GM23248 (cell line): ENCODE measurements around the gene SMC3. TPM values are rescaled to one million over a fixed set of nuclear protein-coding genes. Genes with fewer than 3 reads are reported as not detected.

Experiments
- DNase-seq: peaks from one replicate; pipeline ENCODE4 v3.0.0-alpha.2; 2015
- H2AFZ ChIP-seq: fragments of 200-600 bp; sonication (generic); 2 replicates; pipeline ENCODE4 v1.6.1; 2016; ENCODE audit warnings: antibody characterized with exemption
- H3F3A ChIP-seq: fragments of 200-600 bp; sonication (generic); 2 replicates; pipeline ENCODE4 v1.6.1; 2016; ENCODE audit warnings: mild to moderate bottlenecking, antibody characterized with exemption, mixed run types; ENCODE audit not compliant: insufficient read depth
- H3K27ac ChIP-seq: fragments of 200-600 bp; sonication (generic); 2 replicates; pipeline ENCODE4 v1.5.1; 2016; ENCODE audit warnings: mild to moderate bottlenecking
- H3K27me3 ChIP-seq: fragments of 200-600 bp; sonication (generic); replicated peaks from 2 replicates; pipeline ENCODE4 v1.6.1; 2016; ENCODE audit warnings: mild to moderate bottlenecking; ENCODE audit not compliant: insufficient read depth
- H3K36me3 ChIP-seq: fragments of 200-600 bp; sonication (generic); 2 replicates; pipeline ENCODE4 v1.6.1; 2016; ENCODE audit warnings: low read depth, mild to moderate bottlenecking
- H3K4me1 ChIP-seq: fragments of 200-600 bp; sonication (generic); 2 replicates; pipeline ENCODE4 v1.6.1; 2016; ENCODE audit warnings: mild to moderate bottlenecking; ENCODE audit not compliant: insufficient read depth
- H3K4me2 ChIP-seq: fragments of 200-600 bp; sonication (generic); one replicate; pipeline ENCODE4 v1.6.1; 2016; ENCODE audit warnings: mild to moderate bottlenecking; ENCODE audit not compliant: unreplicated experiment
- H3K4me3 ChIP-seq: fragments of 200-600 bp; sonication (generic); 2 replicates; pipeline ENCODE4 v1.5.1; 2016; ENCODE audit warnings: mild to moderate bottlenecking
- H3K79me2 ChIP-seq: fragments of 200-600 bp; sonication (generic); 2 replicates; pipeline ENCODE4 v1.6.1; 2016; ENCODE audit warnings: mild to moderate bottlenecking; ENCODE audit not compliant: insufficient read depth
- H3K9ac ChIP-seq: fragments of 200-600 bp; sonication (generic); 2 replicates; pipeline ENCODE4 v1.6.1; 2016; ENCODE audit warnings: mild to moderate bottlenecking
- H3K9me2 ChIP-seq: fragments of 200-600 bp; sonication (generic); 2 replicates; pipeline ENCODE4 v1.6.1; 2016; ENCODE audit warnings: mixed run types, mild to moderate bottlenecking, moderate library complexity; ENCODE audit not compliant: insufficient read depth
- H3K9me3 ChIP-seq: fragments of 200-600 bp; sonication (generic); one replicate; pipeline ENCODE4 v1.6.1; 2017; ENCODE audit warnings: low read depth
- H4K20me1 ChIP-seq: fragments of 200-600 bp; sonication (generic); 2 replicates; pipeline ENCODE4 v1.6.0; 2016; ENCODE audit not compliant: insufficient read depth
- EZH2 ChIP-seq: fragments of 200-600 bp; sonication (generic); IDR thresholded peaks from 2 replicates; pipeline ENCODE4 v1.6.1; 2018; ENCODE audit warnings: antibody characterized with exemption, mild to moderate bottlenecking; ENCODE audit not compliant: insufficient read depth, poor library complexity, severe bottlenecking
- EZH2phosphoT487 ChIP-seq: fragments of 200-600 bp; sonication (generic); IDR thresholded peaks from 2 replicates; pipeline ENCODE4 v1.6.1; 2018; ENCODE audit warnings: antibody characterized with exemption, moderate library complexity, mild to moderate bottlenecking, low read depth; ENCODE audit not compliant: insufficient read depth
- WGBS, 2 experiments: methylation state at CpG; one replicate each; pipeline ENCODE4 v1.1.6; 2015 to 2017; ENCODE audit warnings: low lambda C conversion rate in 2 of 2, low coverage in 1 of 2; ENCODE audit errors: missing lambda C conversion rate in 2 of 2; 5-methylcytosine and 5-hydroxymethylcytosine counted together
- in situ Hi-C: fragments of 300-500 bp; cut with MboI; formaldehyde crosslinking; loops from 2 replicates; pipeline ENCODE4 v1.15.0; 2020
- polyA plus RNA-seq: library from polyadenylated mRNA; unstranded; fragments of >200 nt; fragmentation: Nextera tagmentation; extraction: Ambion mirVana; gene quantifications from 2 replicates; pipeline ENCODE4 v1.2.1, GENCODE V29; 2016
- total RNA-seq: library from RNA; depleted of rRNA; stranded (reverse); fragments of >200 nt; shearing (Covaris generic); gene quantifications from 2 replicates; pipeline ENCODE4 v1.2.3, GENCODE V29; 2014

SMC3 gene
- total and polyA plus RNA-seq, 2 experiments from 2014 or later = 17.8 to 60.5 TPM

DNA sequence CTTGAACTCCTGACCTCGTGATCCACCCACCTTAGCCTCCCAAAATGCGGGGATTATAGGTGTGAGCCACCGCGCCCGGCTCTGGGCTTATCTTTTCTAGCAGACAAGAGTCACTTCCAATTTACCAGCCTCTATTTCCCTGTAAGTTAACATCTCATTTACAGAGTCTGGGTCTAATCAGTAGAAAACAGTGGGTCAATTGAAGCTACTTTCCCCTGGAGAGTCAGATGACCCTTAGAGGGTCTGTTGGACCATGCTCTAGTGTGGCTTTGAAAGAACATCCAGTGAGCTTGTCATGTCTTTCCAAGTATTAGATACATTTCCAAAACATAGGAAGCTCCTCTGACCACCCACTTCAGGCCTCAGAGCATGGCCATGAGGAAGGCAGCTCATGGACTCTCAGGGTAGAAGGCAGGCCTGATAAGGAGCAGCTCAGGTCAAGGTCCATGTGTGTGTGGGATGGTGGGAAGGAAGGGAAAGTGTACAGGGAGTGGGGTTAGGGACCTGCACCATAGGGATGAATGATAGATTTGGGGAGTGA is 49.1 kb downstream of the SMC3 start:
- no peaks in the 10 kb centered on the region for H3K79me2 ChIP-seq
- no peak overlapping the region for H3K27ac ChIP-seq
- H3K27me3 ChIP-seq = no peaks in the 10 kb centered on the region
- H3K9me3 ChIP-seq = no peaks in the 10 kb centered on the region
- TF ChIP-seq EZH2 (no peak), EZH2phosphoT487 (no peak)
- in situ Hi-C loops = loop anchor here (25.0 kb wide), 1 partner anchor 271 kb away; no protein-coding TSS in a partner anchor
- no peaks in the 10 kb centered on the region for H3K36me3 ChIP-seq
- no peaks in the 10 kb centered on the region for H4K20me1 ChIP-seq
- H3K4me1 ChIP-seq = peaks cover 11% of the 10 kb centered on the region; the same call in 1 of the 2 replicates
- DNase-seq = no peak
- no peak overlapping the region for H3K4me3 ChIP-seq
- no peaks in the 10 kb centered on the region for H3F3A ChIP-seq
- no peak overlapping the region for H3K9ac ChIP-seq
- no peaks in the 10 kb centered on the region for H3K9me2 ChIP-seq
- WGBS, 2 experiments = 82 to 83% methylated on average over 5 of the region's 5 CpGs
- no peak overlapping the region for H2AFZ ChIP-seq
- no peak overlapping the region for H3K4me2 ChIP-seq

DNA sequence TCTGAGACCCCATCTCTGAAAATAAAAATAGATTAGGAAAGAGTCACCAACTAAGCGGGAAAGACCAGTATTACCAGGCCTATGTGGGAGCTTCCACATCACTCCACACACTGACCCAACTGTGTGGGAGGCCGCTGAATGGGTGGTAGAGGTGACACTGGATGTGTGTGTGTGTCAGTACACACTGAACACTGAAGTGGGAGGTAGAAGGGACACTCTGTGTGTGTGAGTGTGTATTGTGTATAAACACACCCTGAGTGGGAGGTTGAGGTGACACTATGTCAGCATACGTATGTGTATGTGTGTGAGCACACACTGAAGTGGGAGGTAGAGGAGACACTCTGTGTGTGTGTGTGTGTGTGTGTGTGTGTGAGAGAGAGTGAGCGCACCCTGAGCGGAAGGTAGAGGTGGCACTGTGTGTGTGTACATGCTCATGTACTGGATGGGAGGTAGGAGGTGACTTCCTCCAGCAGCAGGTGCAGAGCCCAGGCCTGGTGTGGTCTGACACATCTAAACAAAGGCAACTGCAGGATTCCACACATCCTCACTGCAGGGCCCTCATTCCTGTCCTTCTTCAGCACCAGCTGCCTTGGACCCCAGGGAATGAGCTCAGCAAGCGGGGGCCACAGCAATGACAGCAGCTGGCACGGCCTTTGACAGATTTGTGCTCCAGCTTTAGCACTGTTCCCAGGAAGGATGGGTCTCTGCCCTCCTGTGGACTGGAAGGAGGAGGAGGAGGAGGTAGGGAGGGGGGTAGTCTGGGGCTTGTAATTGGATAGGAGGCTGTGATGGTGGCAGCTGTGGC is 50.1 kb downstream of the SMC3 start:
- Histone ChIP-seq H3K27ac (no peak overlapping the region), H3K4me1 (peaks cover 11% of the 10 kb centered on the region; the same call in 1 of the 2 replicates), H3K36me3 (no peaks in the 10 kb centered on the region), H3K9me2 (no peaks in the 10 kb centered on the region), H4K20me1 (no peaks in the 10 kb centered on the region), H3K27me3 (no peaks in the 10 kb centered on the region), H2AFZ (no peak overlapping the region), H3F3A (no peaks in the 10 kb centered on the region), H3K79me2 (no peaks in the 10 kb centered on the region), H3K4me3 (no peak overlapping the region), H3K4me2 (no peak overlapping the region), H3K9me3 (no peaks in the 10 kb centered on the region), H3K9ac (no peak overlapping the region)
- in situ Hi-C loops = loop anchor here (25.0 kb wide), 1 partner anchor 270 kb away; no protein-coding TSS in a partner anchor
- TF ChIP-seq EZH2phosphoT487 (no peak), EZH2 (no peak)
- DNase-seq = no peak
- 90 to 95% methylated on average over 7 of the region's 7 CpGs for WGBS, 2 experiments

DNA sequence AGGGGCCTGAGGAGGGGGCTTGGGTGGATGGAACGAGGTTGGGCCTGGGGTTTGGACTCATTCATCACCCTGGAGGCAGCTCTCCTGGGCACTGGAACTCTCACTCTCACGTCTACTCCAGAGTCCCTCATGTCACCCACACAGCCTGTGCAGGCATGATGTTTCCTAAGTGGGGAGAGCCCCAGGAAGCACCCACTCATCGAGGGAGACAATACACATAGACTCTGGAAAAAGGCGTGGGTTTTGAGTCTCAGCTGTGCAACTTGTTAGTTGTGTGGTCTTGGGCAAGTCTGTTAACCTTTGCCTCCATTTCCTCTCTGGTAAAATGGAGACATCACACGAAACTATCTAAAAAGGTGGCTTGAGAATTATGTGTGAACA is 50.7 kb downstream of the SMC3 start:
- 47 to 50% methylated on average over 4 to 5 of the region's 5 CpGs for WGBS, 2 experiments
- Histone ChIP-seq H2AFZ (no peak overlapping the region), H4K20me1 (no peaks in the 10 kb centered on the region), H3F3A (no peaks in the 10 kb centered on the region), H3K4me3 (no peak overlapping the region), H3K9me3 (no peaks in the 10 kb centered on the region), H3K27ac (no peak overlapping the region), H3K79me2 (no peaks in the 10 kb centered on the region), H3K9ac (no peak overlapping the region), H3K36me3 (no peaks in the 10 kb centered on the region), H3K27me3 (no peaks in the 10 kb centered on the region), H3K9me2 (no peaks in the 10 kb centered on the region), H3K4me1 (peaks cover 11% of the 10 kb centered on the region; the same call in 1 of the 2 replicates), H3K4me2 (no peak overlapping the region)
- no peak for DNase-seq
- TF ChIP-seq EZH2phosphoT487 = no peak
- no peak for TF ChIP-seq EZH2
- in situ Hi-C loops = loop anchor here (25.0 kb wide), 1 partner anchor 269 kb away; no protein-coding TSS in a partner anchor

DNA sequence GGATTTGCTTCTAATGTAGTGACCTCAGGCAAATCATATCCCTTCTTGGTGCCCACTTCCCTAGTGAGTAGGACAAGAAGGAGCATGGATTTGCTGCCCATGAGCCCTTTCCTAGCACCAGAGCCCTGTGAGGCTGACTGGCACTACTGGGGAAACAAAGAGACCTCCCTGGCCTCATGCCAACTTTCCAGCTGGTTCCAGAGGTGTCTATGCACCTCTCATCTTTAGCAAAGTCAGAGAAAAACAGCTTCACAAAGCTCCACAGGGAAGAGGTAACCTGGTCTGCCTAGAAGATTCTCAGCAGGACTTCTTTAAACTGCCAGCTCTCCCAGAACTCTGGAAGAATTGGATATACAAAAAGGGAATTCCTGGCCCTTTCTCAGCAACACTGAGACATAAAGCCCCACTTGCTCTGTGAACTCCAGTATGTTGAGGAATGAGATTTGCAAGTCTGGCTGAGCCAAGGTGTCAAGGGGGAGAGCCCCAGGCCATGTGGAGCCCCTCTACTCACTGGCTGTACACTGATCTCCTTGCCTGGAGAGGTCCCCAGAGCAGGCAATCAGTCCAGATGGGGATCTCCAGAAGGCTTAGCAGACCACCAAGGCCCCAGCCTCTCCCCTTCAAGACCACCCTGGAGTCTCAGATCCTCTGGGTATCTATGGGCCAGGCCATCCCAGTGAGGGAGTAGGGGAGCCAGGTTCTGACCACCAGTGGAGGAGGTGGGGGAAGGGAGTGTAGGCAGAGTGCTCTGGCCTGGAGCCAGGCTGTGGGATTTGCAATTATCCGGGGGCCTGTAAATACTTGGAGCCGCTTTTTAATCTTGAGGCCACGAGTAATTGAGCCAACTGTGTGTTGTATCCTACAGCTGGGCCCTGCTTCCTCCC is 52.3 kb downstream of the SMC3 start:
- 57 to 69% methylated on average over 3 of the region's 3 CpGs for WGBS, 2 experiments

More for the DNA sequence above, 52.3 kb downstream of the SMC3 start:
- Histone ChIP-seq H3F3A (no peaks in the 10 kb centered on the region), H3K36me3 (no peaks in the 10 kb centered on the region), H3K9me2 (no peaks in the 10 kb centered on the region), H3K9ac (no peak overlapping the region), H3K27me3 (no peaks in the 10 kb centered on the region), H3K4me2 (no peak overlapping the region), H2AFZ (no peak overlapping the region), H3K4me1 (peaks cover 8% of the 10 kb centered on the region; the same call in 1 of the 2 replicates), H3K79me2 (no peaks in the 10 kb centered on the region), H3K27ac (no peak overlapping the region), H3K4me3 (no peak overlapping the region), H4K20me1 (no peaks in the 10 kb centered on the region), H3K9me3 (no peaks in the 10 kb centered on the region)
- DNase-seq = no peak
- in situ Hi-C loops = loop anchor here (25.0 kb wide), 1 partner anchor 268 kb away; no protein-coding TSS in a partner anchor
- TF ChIP-seq EZH2 = no peak
- no peak for TF ChIP-seq EZH2phosphoT487
